Suppressor macrophage treated with lipopolysaccharide for 4 hours (primary cell): ENCODE data around the gene DCLK1.

Experiments used
- DNase-seq: peaks from one replicate; pipeline ENCODE4 v3.0.0-alpha.2; 2020

The DCLK1 gene

GRCh38 chr13:35780613-35781012 is 350.6 kb downstream of the DCLK1 start:
- no peak for DNase-seq

GRCh38 chr13:35771898-35772297 is 359.3 kb downstream of the DCLK1 start:
- no peak for DNase-seq

- no peak for DNase-seq
Observed at GRCh38 chr13:35770756-35771297, 360.4 kb downstream of the DCLK1 start.

GRCh38 chr13:35769812-35770211 is 361.4 kb downstream of the DCLK1 start:
- no peak for DNase-seq

GRCh38 chr13:35768551-35768950 is 362.6 kb downstream of the DCLK1 start:
- no peak for DNase-seq

- no peak for DNase-seq
Observed at GRCh38 chr13:35768073-35768472, 363.1 kb downstream of the DCLK1 start.

GRCh38 chr13:35767256-35767976 is 363.8 kb downstream of the DCLK1 start:
- no peak for DNase-seq

- no peak for DNase-seq
Observed at GRCh38 chr13:35766663-35767062, 364.5 kb downstream of the DCLK1 start.

- no peak for DNase-seq
Observed at GRCh38 chr13:35765941-35766340, 365.2 kb downstream of the DCLK1 start.

- no peak for DNase-seq
Observed at GRCh38 chr13:35765366-35765765, 365.8 kb downstream of the DCLK1 start.

GRCh38 chr13:35764326-35765015 is 366.7 kb downstream of the DCLK1 start:
- no peak for DNase-seq

- DNase-seq, result no peak
Observed at GRCh38 chr13:35763782-35764123, 367.4 kb downstream of the DCLK1 start.

GRCh38 chr13:35763060-35763781 is 368.0 kb downstream of the DCLK1 start:
- DNase-seq, result no peak

- no peak for DNase-seq
Observed at GRCh38 chr13:35761440-35762252, 369.5 kb downstream of the DCLK1 start.

- DNase-seq, result no peak
Observed at GRCh38 chr13:35760735-35761281, 370.4 kb downstream of the DCLK1 start.

- DNase-seq, result no peak
Observed at GRCh38 chr13:35747594-35747993, 383.6 kb downstream of the DCLK1 start.

- no peak for DNase-seq
Observed at GRCh38 chr13:35744566-35745178, 386.5 kb downstream of the DCLK1 start.

GRCh38 chr13:35744144-35744543 is 387.0 kb downstream of the DCLK1 start:
- DNase-seq, result no peak

- DNase-seq, result no peak
Observed at GRCh38 chr13:35743165-35743564, 388.0 kb downstream of the DCLK1 start.

- DNase-seq, result no peak
Observed at GRCh38 chr13:35741657-35742056, 389.5 kb downstream of the DCLK1 start.

- no peak for DNase-seq
Observed at GRCh38 chr13:35736876-35737275, 394.3 kb downstream of the DCLK1 start.

GRCh38 chr13:35733827-35734226 is 397.4 kb downstream of the DCLK1 start:
- DNase-seq, result no peak
